Mucosa of stomach (tissue), 1 donor: ENCODE measurements around the gene AGGF1.

ENCODE experiments used
- H3K27me3 ChIP-seq: one replicate; pipeline ENCODE4 v1.7.0; 2013; ENCODE audit warnings: mild to moderate bottlenecking, low read length; ENCODE audit not compliant: control insufficient read depth, insufficient read depth
- H3K36me3 ChIP-seq: one replicate; pipeline ENCODE4 v1.7.0; 2013; ENCODE audit warnings: low read length; ENCODE audit not compliant: control insufficient read depth, insufficient read depth
- H3K4me1 ChIP-seq: one replicate; pipeline ENCODE4 v1.7.0; 2013; ENCODE audit warnings: mild to moderate bottlenecking, low read length; ENCODE audit not compliant: control insufficient read depth, insufficient read depth
- H3K4me3 ChIP-seq: one replicate; pipeline ENCODE4 v1.7.0; 2013; ENCODE audit warnings: low read length
- H3K9ac ChIP-seq: one replicate; pipeline ENCODE4 v1.7.0; 2013; ENCODE audit warnings: mild to moderate bottlenecking, low read length, moderate library complexity
- H3K9me3 ChIP-seq: one replicate; pipeline ENCODE4 v1.7.0; 2013; ENCODE audit warnings: mild to moderate bottlenecking, low read length, moderate library complexity; ENCODE audit not compliant: control insufficient read depth
- donor health status: Pancreatic carcinoma.

AGGF1 gene

GRCh38 chr5:77006124-77006523, 24.1 kb upstream of the AGGF1 start:
- Histone ChIP-seq H3K36me3 (no peaks in the 10 kb centered on the region), H3K9ac (no peak overlapping the region), H3K9me3 (no peaks in the 10 kb centered on the region), H3K4me1 (no peaks in the 10 kb centered on the region), H3K4me3 (no peak overlapping the region), H3K27me3 (peaks cover 2% of the 10 kb centered on the region)

DNA sequence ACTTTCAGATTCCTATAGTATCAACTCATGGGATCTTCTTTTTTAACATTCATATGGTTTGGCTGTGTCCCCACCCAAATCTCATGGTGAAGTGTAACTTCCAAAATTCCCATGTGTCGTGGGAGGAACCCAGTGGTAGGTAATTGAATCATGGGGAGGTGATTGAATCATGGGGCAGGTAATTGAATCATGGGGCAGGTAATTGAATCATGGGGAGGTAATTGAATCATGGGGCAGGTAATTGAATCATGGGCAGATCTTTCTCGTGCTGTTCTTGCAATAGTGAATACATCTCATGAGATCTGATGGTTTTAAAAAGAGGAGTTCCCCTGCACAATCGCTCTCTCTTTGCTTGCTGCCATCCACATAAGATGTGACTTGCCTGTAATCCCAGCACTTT, 21.8 kb upstream of the AGGF1 start:
- H3K27me3 ChIP-seq = no peaks in the 10 kb centered on the region
- no peak overlapping the region for H3K4me3 ChIP-seq
- H3K4me1 ChIP-seq = no peaks in the 10 kb centered on the region
- H3K36me3 ChIP-seq = no peaks in the 10 kb centered on the region
- no peaks in the 10 kb centered on the region for H3K9me3 ChIP-seq
- H3K9ac ChIP-seq = no peak overlapping the region

- no peak overlapping the region for H3K4me3 ChIP-seq
- no peaks in the 10 kb centered on the region for H3K27me3 ChIP-seq
- H3K36me3 ChIP-seq = no peaks in the 10 kb centered on the region
- no peaks in the 10 kb centered on the region for H3K9me3 ChIP-seq
- no peak overlapping the region for H3K9ac ChIP-seq
- H3K4me1 ChIP-seq = no peaks in the 10 kb centered on the region
Observed at GRCh38 chr5:77010243-77010642, 20.0 kb upstream of the AGGF1 start.

DNA sequence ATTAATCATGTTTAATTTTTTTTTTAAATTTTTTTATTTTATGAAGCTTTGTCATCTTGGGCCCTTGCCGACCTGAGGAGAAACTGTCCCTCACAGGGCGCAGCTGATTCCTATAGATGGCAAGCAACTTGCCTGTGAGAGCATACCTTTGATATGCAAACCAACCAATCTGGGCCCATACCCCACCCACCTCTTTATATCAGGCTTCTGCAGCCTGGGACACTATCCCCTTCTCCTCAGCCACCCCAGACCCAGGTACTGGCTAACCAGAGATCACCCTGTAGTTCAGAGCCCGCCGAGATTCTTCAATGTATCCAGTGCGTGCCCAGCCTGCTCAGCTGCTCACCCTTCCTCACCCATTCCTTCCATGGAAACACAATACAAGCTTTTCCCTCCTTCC, 18.7 kb upstream of the AGGF1 start:
- Histone ChIP-seq H3K4me1 (no peaks in the 10 kb centered on the region), H3K9ac (no peak overlapping the region), H3K4me3 (no peak overlapping the region), H3K27me3 (no peaks in the 10 kb centered on the region), H3K9me3 (no peaks in the 10 kb centered on the region), H3K36me3 (no peaks in the 10 kb centered on the region)

GRCh38 chr5:77012601-77013000, 17.6 kb upstream of the AGGF1 start:
- Histone ChIP-seq H3K4me1 (no peaks in the 10 kb centered on the region), H3K4me3 (no peak overlapping the region), H3K36me3 (no peaks in the 10 kb centered on the region), H3K9ac (no peak overlapping the region), H3K9me3 (no peaks in the 10 kb centered on the region), H3K27me3 (no peaks in the 10 kb centered on the region)

DNA sequence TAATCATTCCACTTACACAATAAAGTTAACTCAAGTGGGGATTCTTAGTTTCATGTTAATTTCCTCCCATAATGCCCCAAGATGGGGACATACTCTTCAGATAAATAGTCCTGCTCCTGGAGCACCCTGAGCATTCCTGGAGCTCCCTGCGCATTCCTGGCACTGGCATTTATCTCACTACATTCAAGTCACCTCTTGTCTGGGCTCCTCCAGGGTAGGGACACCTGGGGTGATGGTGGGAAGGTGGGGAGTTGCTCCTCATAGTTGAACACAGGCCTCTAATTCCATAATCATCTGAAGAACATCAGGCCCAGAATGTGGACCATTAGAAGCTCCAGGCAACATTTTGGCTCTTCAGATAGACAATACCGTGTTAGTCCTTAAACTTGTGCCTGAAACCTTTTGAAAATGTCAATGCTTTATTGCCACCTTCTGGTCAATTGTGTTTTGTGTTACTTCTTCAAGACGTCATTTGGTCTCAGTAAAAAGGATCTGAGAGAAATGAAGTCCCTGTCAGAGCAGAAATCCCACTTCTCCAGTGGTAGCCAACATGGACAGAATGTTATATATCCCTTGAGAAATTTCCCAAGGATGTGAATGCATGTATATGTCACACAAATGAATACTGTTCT, 14.2 kb upstream of the AGGF1 start:
- H3K9me3 ChIP-seq = no peaks in the 10 kb centered on the region

GRCh38 chr5:77016962-77017361, 13.2 kb upstream of the AGGF1 start:
- no peak overlapping the region for H3K4me3 ChIP-seq
- no peaks in the 10 kb centered on the region for H3K36me3 ChIP-seq
- no peaks in the 10 kb centered on the region for H3K4me1 ChIP-seq
- H3K9ac ChIP-seq = no peak overlapping the region
- H3K9me3 ChIP-seq = no peaks in the 10 kb centered on the region
- H3K27me3 ChIP-seq = no peaks in the 10 kb centered on the region

More for the DNA sequence above, 14.2 kb upstream of the AGGF1 start:
- H3K4me3 ChIP-seq = no peak overlapping the region
- no peak overlapping the region for H3K9ac ChIP-seq
- H3K27me3 ChIP-seq = no peaks in the 10 kb centered on the region
- H3K4me1 ChIP-seq = no peaks in the 10 kb centered on the region
- H3K36me3 ChIP-seq = no peaks in the 10 kb centered on the region

DNA sequence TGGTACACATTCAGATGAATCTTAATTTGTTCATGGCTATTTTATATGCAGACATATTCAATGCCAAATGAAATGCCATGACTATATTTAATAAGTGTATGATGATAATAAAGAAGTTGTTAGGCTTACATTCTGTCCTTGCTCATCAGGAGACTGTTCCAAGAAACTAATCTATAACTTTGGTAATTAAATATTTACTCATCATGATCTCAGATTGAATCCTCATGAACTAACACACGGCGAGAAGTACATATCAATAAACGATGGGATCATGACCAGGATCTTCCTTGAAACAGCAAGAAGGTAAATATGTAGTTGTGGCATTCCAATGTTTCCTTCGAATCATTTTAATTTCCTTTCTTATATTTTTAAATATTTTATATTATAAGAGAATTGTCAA, 12.5 kb upstream of the AGGF1 start:
- no peak overlapping the region for H3K4me3 ChIP-seq
- no peaks in the 10 kb centered on the region for H3K9me3 ChIP-seq
- H3K9ac ChIP-seq = no peak overlapping the region
- H3K36me3 ChIP-seq = no peaks in the 10 kb centered on the region
- no peaks in the 10 kb centered on the region for H3K27me3 ChIP-seq
- H3K4me1 ChIP-seq = no peaks in the 10 kb centered on the region

- no peak overlapping the region for H3K4me3 ChIP-seq
- no peaks in the 10 kb centered on the region for H3K27me3 ChIP-seq
- no peaks in the 10 kb centered on the region for H3K9me3 ChIP-seq
- no peaks in the 10 kb centered on the region for H3K4me1 ChIP-seq
- H3K36me3 ChIP-seq = no peaks in the 10 kb centered on the region
- H3K9ac ChIP-seq = no peak overlapping the region
Observed at GRCh38 chr5:77022511-77023417, 7.4 kb upstream of the AGGF1 start.

- no peak overlapping the region for H3K9ac ChIP-seq
- H3K9me3 ChIP-seq = peaks cover 1% of the 10 kb centered on the region
- no peak overlapping the region for H3K4me3 ChIP-seq
- H3K36me3 ChIP-seq = no peaks in the 10 kb centered on the region
- no peaks in the 10 kb centered on the region for H3K27me3 ChIP-seq
- H3K4me1 ChIP-seq = no peaks in the 10 kb centered on the region
Observed at GRCh38 chr5:77024490-77024889, 5.7 kb upstream of the AGGF1 start.

DNA sequence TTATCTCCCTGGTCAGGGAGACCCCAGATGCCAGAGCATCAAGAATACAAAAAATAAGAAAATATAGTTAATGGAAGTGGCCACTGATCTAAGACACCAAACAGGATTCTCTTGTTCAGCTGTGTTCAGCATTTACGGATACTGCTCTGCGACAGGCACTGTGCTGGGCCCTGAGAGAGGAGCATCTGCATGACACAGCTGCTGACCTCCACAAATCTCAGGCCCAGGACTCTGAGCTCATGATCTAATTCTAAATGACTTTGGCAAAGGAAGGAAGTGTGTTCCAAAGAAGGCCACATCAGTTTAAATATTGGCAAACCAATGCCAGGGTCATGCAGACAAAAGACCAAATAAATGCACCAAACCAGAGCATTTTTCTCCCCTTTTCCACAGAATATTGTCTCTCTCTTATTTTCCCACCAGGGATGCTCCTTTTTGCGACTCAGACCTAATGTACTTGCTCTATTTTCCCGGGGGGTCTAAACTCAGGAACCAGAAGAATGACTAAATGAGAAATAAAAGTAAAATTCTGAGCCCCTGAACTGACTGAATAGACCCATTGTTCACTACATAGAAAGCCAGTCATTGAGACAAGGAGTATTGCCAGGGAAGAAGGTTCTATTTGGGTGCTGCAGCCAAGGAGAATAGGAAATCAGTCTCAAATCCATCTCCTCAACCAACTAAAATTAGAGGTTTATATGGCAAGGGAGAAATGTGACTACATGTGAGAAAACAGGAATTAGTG, 1.4 kb upstream of the AGGF1 start:
- H3K9ac ChIP-seq = no peak overlapping the region

GRCh38 chr5:77029376-77029885, 773 bp upstream of the AGGF1 start:
- Histone ChIP-seq H3K9ac (no peak overlapping the region), H3K9me3 (peaks cover 3% of the 10 kb centered on the region), H3K27me3 (no peaks in the 10 kb centered on the region), H3K36me3 (no peaks in the 10 kb centered on the region), H3K4me3 (no peak overlapping the region), H3K4me1 (peaks cover 16% of the 10 kb centered on the region)

More for the DNA sequence above, 1.4 kb upstream of the AGGF1 start:
- H3K36me3 ChIP-seq = no peaks in the 10 kb centered on the region
- H3K27me3 ChIP-seq = no peaks in the 10 kb centered on the region
- peaks cover 16% of the 10 kb centered on the region for H3K4me1 ChIP-seq
- H3K9me3 ChIP-seq = peaks cover 3% of the 10 kb centered on the region
- no peak overlapping the region for H3K4me3 ChIP-seq
